Endothelial cell of umbilical vein (primary cell): Measurements from ENCODE around the gene TMEM178B. TPM values are rescaled to one million over a fixed set of nuclear protein-coding genes. Genes with fewer than 3 reads are reported as not detected.

Source experiments
- BruUV-seq: library from RNA; stranded (reverse); fragments of 400-500 nt; replicated peaks from 2 replicates; lab custom pipeline; 2021; lab: Mats Ljungman, UMichigan
- CTCF ChIA-PET: fragments of 300-600, 350-600 bp; sonication (Branson Sonifier 250); formaldehyde crosslinking; loops from one replicate; lab custom pipeline; 2021; ENCODE audit warnings: antibody characterized with exemption, inconsistent platforms; lab: Charles Lee
- POLR2A ChIA-PET: fragments of 300-600, 350-600 bp; sonication (Branson Sonifier 250); formaldehyde crosslinking; loops from one replicate; lab custom pipeline; 2021; ENCODE audit warnings: antibody characterized with exemption, inconsistent platforms; lab: Charles Lee
- DNase-seq: peaks from one replicate; pipeline ENCODE4 v3.0.0-alpha.2; 2011; ENCODE audit warnings: low read depth, low spot score
- FAIRE-seq: peaks from 2 replicates; lab custom pipeline; 2011; peaks lifted over from hg19 to GRCh38; lab: Jason Lieb, UNC
- H2AFZ ChIP-seq: 2 replicates; pipeline ENCODE4 v1.6.0; 2012; ENCODE audit warnings: low read depth, low read length, control low read depth, inconsistent platforms
- H3K27ac ChIP-seq: 2 replicates; pipeline ENCODE4 v1.5.1; 2011; ENCODE audit warnings: low read depth, mild to moderate bottlenecking, control low read depth, low read length, moderate library complexity; ENCODE audit not compliant: insufficient read depth
- H3K27me3 ChIP-seq, 2 experiments: 2 replicates each; pipeline versions ENCODE4 v1.6.0 to v1.6.1; 2011; ENCODE audit warnings: low read length in 2 of 2, mixed read lengths in 1 of 2; ENCODE audit not compliant: control insufficient read depth in 2 of 2, insufficient read depth in 2 of 2
- H3K36me3 ChIP-seq, 2 experiments: 2 replicates in 1 of 2; 3 replicates in 1 of 2; pipeline ENCODE4 v1.5.1; 2011; ENCODE audit warnings: low read length in 2 of 2, mild to moderate bottlenecking in 1 of 2, moderate library complexity in 1 of 2; ENCODE audit not compliant: control insufficient read depth in 2 of 2, insufficient read depth in 2 of 2; ENCODE audit errors: extremely low read depth in 1 of 2
- H3K4me1 ChIP-seq: 3 replicates; pipeline ENCODE4 v1.5.1; 2011; ENCODE audit warnings: mild to moderate bottlenecking, low read length; ENCODE audit not compliant: control insufficient read depth, insufficient read depth; ENCODE audit errors: extremely low read depth
- H3K4me2 ChIP-seq: 2 replicates; pipeline ENCODE4 v1.6.1; 2011; ENCODE audit warnings: low read length, control low read depth, mixed read lengths; ENCODE audit not compliant: insufficient read depth
- H3K4me3 ChIP-seq, 3 experiments: fragments of 200-600 bp in 1 of 3; sonication (generic), shearing (Covaris generic) in 1 of 3; replicated peaks in 1 of 3; 2 replicates each; pipeline ENCODE4 v1.5.1; 2011 to 2016; ENCODE audit warnings: control low read depth in 3 of 3, low read length in 3 of 3, mild to moderate bottlenecking in 2 of 3, inconsistent platforms in 1 of 3, low read depth in 1 of 3, moderate library complexity in 1 of 3; ENCODE audit not compliant: insufficient read depth in 1 of 3
- H3K79me2 ChIP-seq: 2 replicates; pipeline ENCODE4 v1.6.0; 2012; ENCODE audit warnings: low read length, inconsistent platforms; ENCODE audit not compliant: control insufficient read depth, insufficient read depth
- H3K9ac ChIP-seq: replicated peaks from 2 replicates; pipeline ENCODE3; 2011; ENCODE audit warnings: low read length, control low read depth; ENCODE audit not compliant: insufficient read depth; ENCODE audit errors: extremely low read depth
- H3K9me1 ChIP-seq: replicated peaks from 3 replicates; pipeline ENCODE4 v1.6.0; 2011; ENCODE audit warnings: mild to moderate bottlenecking, low read length; ENCODE audit not compliant: control insufficient read depth, insufficient read depth; ENCODE audit errors: extremely low read depth
- H3K9me3 ChIP-seq: replicated peaks from 2 replicates; pipeline ENCODE4 v1.5.1; 2012; ENCODE audit warnings: low read length, inconsistent platforms; ENCODE audit not compliant: control insufficient read depth, insufficient read depth
- H4K20me1 ChIP-seq: replicated peaks from 2 replicates; pipeline ENCODE3; 2011; ENCODE audit warnings: mild to moderate bottlenecking, low read length; ENCODE audit not compliant: control insufficient read depth, insufficient read depth; ENCODE audit errors: extremely low read depth
- CTCF ChIP-seq, 2 donors: IDR thresholded peaks; 1 replicate in 1 of 2; 2 replicates in 1 of 2; pipeline ENCODE4 v1.5.1; 2011; ENCODE audit warnings: low read length in 2 of 2, mild to moderate bottlenecking in 2 of 2, moderate library complexity in 2 of 2, control low read depth in 1 of 2, inconsistent platforms in 1 of 2, low read depth in 1 of 2; ENCODE audit not compliant: insufficient read depth in 1 of 2; ENCODE audit errors: extremely low read depth in 1 of 2
- EZH2 ChIP-seq: IDR thresholded peaks from 2 replicates; pipeline ENCODE4 v1.6.1; 2012; ENCODE audit warnings: borderline replicate concordance, low read depth, mild to moderate bottlenecking, moderate library complexity, low read length, inconsistent platforms; ENCODE audit not compliant: severe bottlenecking
- FOS ChIP-seq: IDR thresholded peaks from 2 replicates; pipeline ENCODE4 v1.6.1; 2011; ENCODE audit warnings: mild to moderate bottlenecking, low read length, moderate library complexity, borderline replicate concordance; ENCODE audit not compliant: insufficient read depth
- GATA2 ChIP-seq: IDR thresholded peaks from 2 replicates; pipeline ENCODE4 v1.7.0; 2011; ENCODE audit warnings: low read depth, mild to moderate bottlenecking, moderate library complexity, mixed read lengths, low read length; ENCODE audit not compliant: insufficient read length, insufficient read depth
- JUN ChIP-seq: IDR thresholded peaks from 2 replicates; pipeline ENCODE4 v1.6.1; 2011; ENCODE audit warnings: borderline replicate concordance, low read depth; ENCODE audit not compliant: insufficient read length, insufficient read depth
- MAX ChIP-seq: IDR thresholded peaks from 2 replicates; pipeline ENCODE4 v1.6.1; 2011; ENCODE audit not compliant: insufficient read depth, insufficient read length
- MYC ChIP-seq: IDR thresholded peaks from one replicate; pipeline ENCODE4 v1.6.1; 2011; ENCODE audit warnings: mild to moderate bottlenecking, low read depth, low read length
- POLR2A ChIP-seq: IDR thresholded peaks from 2 replicates; pipeline ENCODE4 v1.6.1; 2012; ENCODE audit warnings: low read depth, mild to moderate bottlenecking, control low read depth, low read length
- POLR2AphosphoS5 ChIP-seq: IDR thresholded peaks from 2 replicates; pipeline ENCODE4 v1.6.1; 2012; ENCODE audit warnings: low read depth, mild to moderate bottlenecking, control low read depth, low read length, moderate library complexity; ENCODE audit not compliant: insufficient read depth
- dilution Hi-C: fragments of 300-500 bp; cut with MboI; formaldehyde crosslinking; loops from one replicate; pipeline ENCODE4 v1.15.0; 2019; ENCODE audit warnings: low sequenced_read_pairs; ENCODE audit not compliant: extremely low pct_ligation_motif_present
- intact Hi-C: fragments of 100-400 bp; cut with micrococcal nuclease; formaldehyde crosslinking; loops from one replicate; pipeline ENCODE4 v1.10.0; 2022
- polyA plus RNA-seq, 4 experiments: library from polyadenylated mRNA; depleted of rRNA in 3 of 4; stranded (reverse) in 3 of 4; unstranded in 1 of 4; fragments of >200 nt; gene quantifications; 2 replicates each; pipeline versions ENCODE4 v1.2.1 to v1.2.3, GENCODE V29; 2011 to 2012; ENCODE audit warnings: missing spikeins in 1 of 4
- total RNA-seq: library from RNA; stranded (reverse); gene quantifications from 2 replicates; pipeline ENCODE4 v1.2.3, GENCODE V29; 2021

TMEM178B gene
- total and polyA plus RNA-seq, 2 donors (not counting 3 experiments of a cell fraction or from before 2014, with no cell fraction given) = not detected

GRCh38 chr7:141071855-141072547, 1.9 kb upstream of the TMEM178B start:
- Histone ChIP-seq H3K36me3 (no peaks in the 10 kb centered on the region), H3K9me1 (no peaks in the 10 kb centered on the region), H4K20me1 (no peaks in the 10 kb centered on the region), H3K4me1 (peaks cover 10% of the 10 kb centered on the region), H3K9me3 (no peaks in the 10 kb centered on the region), H3K27ac (no peak overlapping the region), H3K79me2 (no peaks in the 10 kb centered on the region), H3K4me2 (peak overlapping the region; percentile 31), H2AFZ (no peak overlapping the region), H3K9ac (no peak overlapping the region), H3K4me3 (no peak overlapping the region), H3K27me3 (peaks cover 39 to 57% of the 10 kb centered on the region in 2 experiments)
- intact Hi-C loops = loop anchor here (2.0 to 5.0 kb wide), 2 partner anchors 461 to 580 kb away; no protein-coding TSS in a partner anchor
- CTCF ChIA-PET = interaction anchor here (1.3 to 1.9 kb wide), 2 partner anchors 462 to 583 kb away, joined by 3 to 8 read pairs; no protein-coding TSS in a partner anchor
- dilution Hi-C loops = no loop called here
- no peak for TF ChIP-seq JUN
- TF ChIP-seq EZH2 = peak; percentile 22
- TF ChIP-seq MYC = no peak
- DNase-seq (no peak), FAIRE-seq (no peak)
- no TSS peak for BruUV-seq
- POLR2A ChIA-PET = no interaction called here

GRCh38 chr7:141072548-141073172, 1.2 kb upstream of the TMEM178B start:
- Histone ChIP-seq H3K27ac (no peak overlapping the region), H3K9ac (no peak overlapping the region), H3K9me3 (no peaks in the 10 kb centered on the region), H3K4me2 (peak overlapping the region; percentile 31), H3K4me1 (peaks cover 10% of the 10 kb centered on the region), H4K20me1 (no peaks in the 10 kb centered on the region), H3K4me3 (no peak overlapping the region), H2AFZ (no peak overlapping the region), H3K9me1 (no peaks in the 10 kb centered on the region), H3K79me2 (no peaks in the 10 kb centered on the region), H3K36me3 (no peaks in the 10 kb centered on the region), H3K27me3 (peaks cover 39 to 57% of the 10 kb centered on the region in 2 experiments)
- TF ChIP-seq MYC (no peak), POLR2AphosphoS5 (no peak), EZH2 (no peak), POLR2A (no peak), GATA2 (no peak), MAX (no peak), FOS (no peak), CTCF (IDR thresholded peaks at IDR 0.05; ENCODE audit: extremely low read depth in 1 of 2, insufficient read depth in 1 of 2, low read depth in 1 of 2, low read length in 2 of 2) (no peak), JUN (no peak)
- CTCF ChIA-PET = interaction anchor here (0.9 to 1.9 kb wide), 3 partner anchors 461 to 582 kb away, joined by 3 to 8 read pairs (median 3); no protein-coding TSS in a partner anchor
- FAIRE-seq (no peak), DNase-seq (no peak)
- dilution Hi-C loops = no loop called here
- POLR2A ChIA-PET = no interaction called here
- no TSS peak for BruUV-seq
- intact Hi-C loops = loop anchor here (2.0 to 5.0 kb wide), 2 partner anchors 460 to 580 kb away; no protein-coding TSS in a partner anchor
